ENCODE measurements around the gene LMNA. TPM values are rescaled to one million over a fixed set of nuclear protein-coding genes. Genes with fewer than 3 reads are reported as not detected.

LMNA gene
- polyA plus RNA-seq, 3 donors, result 16.5 to 45.5 (median 24.7) TPM

DNA sequence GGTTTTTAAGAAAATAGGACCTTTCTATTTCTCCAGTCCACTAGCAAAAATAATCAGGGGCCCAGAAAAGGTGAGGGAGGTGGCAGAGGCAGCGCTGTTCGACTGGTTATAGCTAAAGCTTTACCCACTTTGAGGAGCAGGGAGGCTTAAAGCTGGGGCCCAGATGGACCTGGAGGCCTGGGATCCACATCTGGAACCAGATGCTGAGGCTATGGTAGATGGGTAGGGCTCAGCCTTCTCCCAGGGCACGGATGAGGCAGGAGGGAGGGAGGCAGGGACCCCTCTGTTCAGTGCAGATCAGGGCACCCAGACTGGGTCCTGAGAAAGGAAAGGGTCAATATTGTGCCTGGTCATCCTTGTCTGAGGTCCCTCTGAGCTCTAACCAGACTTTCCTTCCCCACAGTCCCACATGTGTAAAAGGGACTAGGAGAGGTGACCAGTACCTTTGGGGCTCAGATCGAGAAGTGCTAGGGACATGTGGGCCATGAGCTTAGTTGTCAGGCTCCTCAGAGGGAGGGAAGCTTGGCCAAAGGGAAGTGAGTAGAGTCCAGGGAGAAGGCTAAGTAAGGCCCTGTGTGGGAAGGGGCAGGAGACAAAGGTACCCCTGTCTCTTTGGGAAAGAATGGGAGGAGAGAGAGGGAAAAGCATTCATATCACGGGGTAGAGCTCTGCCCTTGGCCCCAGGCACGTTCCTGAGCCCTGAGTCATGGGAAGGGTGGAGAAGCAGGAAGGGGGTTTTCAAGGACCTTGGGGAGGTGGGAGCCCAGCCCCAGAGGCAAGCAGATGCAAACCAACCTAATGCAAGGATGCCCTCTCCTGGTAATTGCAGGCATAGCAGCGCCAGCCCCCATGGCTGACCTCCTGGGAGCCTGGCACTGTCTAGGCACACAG, 15.4 kb downstream of the LMNA start:
- peaks cover 8% of the 10 kb centered on the region for H4K20me1 ChIP-seq (ENCODE audit: insufficient read depth, low read length)
- H3K27me3 Mint-ChIP-seq (ENCODE audit: low read depth in 3 of 3), result peaks cover 80 to 95% (median 93%) of the 10 kb centered on the region in 3 donors
- 52% methylated on average over 7 of the region's 7 CpGs for WGBS (ENCODE audit: insufficient coverage)
- peaks cover 51% of the 10 kb centered on the region for H3K4me1 Mint-ChIP-seq
- H3K4me1 ChIP-seq (ENCODE audit: control insufficient read depth in 1 of 2, insufficient read depth in 2 of 2, low read length in 2 of 2), result peaks cover 42 to 46% of the 10 kb centered on the region in 2 donors
- H2AFZ ChIP-seq (ENCODE audit: insufficient read depth, low read depth, low read length, poor library complexity, severe bottlenecking), result no peak overlapping the region
- no peaks in the 10 kb centered on the region for H3K36me3 ChIP-seq (replicated peaks in 1 of 2; ENCODE audit: control insufficient read depth in 1 of 2, insufficient read depth in 2 of 2, low read length in 2 of 2)
- intact Hi-C loops (cut with micrococcal nuclease), result loop anchor here (1.0 to 2.0 kb wide), 2 partner anchors 33 to 40 kb away; no protein-coding TSS in a partner anchor
- H3K9ac ChIP-seq (ENCODE audit: insufficient read depth, low read length, poor library complexity, severe bottlenecking), result no peak overlapping the region
- peaks cover 8 to 20% of the 10 kb centered on the region in 2 donors for H3K36me3 Mint-ChIP-seq
- no peaks in the 10 kb centered on the region for H3K79me2 ChIP-seq (ENCODE audit: insufficient read depth, low read length)
- peak overlapping the region in 1 of 2 donors; percentile 82 for H3K4me3 Mint-ChIP-seq
- no peak overlapping the region for H3K4me3 ChIP-seq (replicated peaks in 1 of 3; ENCODE audit: low read depth in 2 of 3, low read length in 3 of 3)
- TF ChIP-seq, protein P1, sequence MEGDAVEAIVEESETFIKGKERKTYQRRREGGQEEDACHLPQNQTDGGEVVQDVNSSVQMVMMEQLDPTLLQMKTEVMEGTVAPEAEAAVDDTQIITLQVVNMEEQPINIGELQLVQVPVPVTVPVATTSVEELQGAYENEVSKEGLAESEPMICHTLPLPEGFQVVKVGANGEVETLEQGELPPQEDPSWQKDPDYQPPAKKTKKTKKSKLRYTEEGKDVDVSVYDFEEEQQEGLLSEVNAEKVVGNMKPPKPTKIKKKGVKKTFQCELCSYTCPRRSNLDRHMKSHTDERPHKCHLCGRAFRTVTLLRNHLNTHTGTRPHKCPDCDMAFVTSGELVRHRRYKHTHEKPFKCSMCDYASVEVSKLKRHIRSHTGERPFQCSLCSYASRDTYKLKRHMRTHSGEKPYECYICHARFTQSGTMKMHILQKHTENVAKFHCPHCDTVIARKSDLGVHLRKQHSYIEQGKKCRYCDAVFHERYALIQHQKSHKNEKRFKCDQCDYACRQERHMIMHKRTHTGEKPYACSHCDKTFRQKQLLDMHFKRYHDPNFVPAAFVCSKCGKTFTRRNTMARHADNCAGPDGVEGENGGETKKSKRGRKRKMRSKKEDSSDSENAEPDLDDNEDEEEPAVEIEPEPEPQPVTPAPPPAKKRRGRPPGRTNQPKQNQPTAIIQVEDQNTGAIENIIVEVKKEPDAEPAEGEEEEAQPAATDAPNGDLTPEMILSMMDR (IDR thresholded peaks at IDR 0.05), result peak; percentile 97
- H3K27me3 ChIP-seq (ENCODE audit: control insufficient read depth in 2 of 2, insufficient read depth in 2 of 2, low read length in 2 of 2), result peaks cover 30 to 89% of the 10 kb centered on the region in 2 donors
- H3K27ac Mint-ChIP-seq, result peak overlapping the region in 6 of 7 donors; percentile 23 to 86 (median 78)
- no peak overlapping the region for H3K4me2 ChIP-seq (replicated peaks; ENCODE audit: extremely low read depth, low read length, poor library complexity, severe bottlenecking)
- peaks cover 0 to 4% of the 10 kb centered on the region in 2 donors for H3K9me3 ChIP-seq (replicated peaks in 1 of 2; ENCODE audit: control insufficient read depth in 1 of 2, insufficient read depth in 1 of 2, low read length in 2 of 2)
- DNase-seq, result peak; percentile 75 to 92 (median 86)
- no peak overlapping the region for H3K27ac ChIP-seq (ENCODE audit: low read depth in 1 of 2, low read length in 2 of 2)
- peaks cover 0 to 15% (median 3%) of the 10 kb centered on the region in 7 donors for H3K9me3 Mint-ChIP-seq

DNA sequence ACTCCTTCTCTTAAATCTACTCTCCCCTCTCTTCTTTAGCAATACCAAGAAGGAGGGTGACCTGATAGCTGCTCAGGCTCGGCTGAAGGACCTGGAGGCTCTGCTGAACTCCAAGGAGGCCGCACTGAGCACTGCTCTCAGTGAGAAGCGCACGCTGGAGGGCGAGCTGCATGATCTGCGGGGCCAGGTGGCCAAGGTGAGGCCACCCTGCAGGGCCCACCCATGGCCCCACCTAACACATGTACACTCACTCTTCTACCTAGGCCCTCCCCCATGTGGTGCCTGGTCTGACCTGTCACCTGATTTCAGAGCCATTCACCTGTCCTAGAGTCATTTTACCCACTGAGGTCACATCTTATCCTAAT, 16.0 kb downstream of the LMNA start:
- Mint-ChIP-seq H3K27ac (peak overlapping the region in 3 of 7 donors; percentile 2 to 85 (median 38)), H3K36me3 (peaks cover 7 to 16% of the 10 kb centered on the region in 2 donors), H3K27me3 (ENCODE audit: low read depth in 3 of 3) (peaks cover 78 to 95% (median 92%) of the 10 kb centered on the region in 3 donors), H3K4me3 (peak overlapping the region in 1 of 2 donors; percentile 72), H3K9me3 (peaks cover 0 to 12% (median 3%) of the 10 kb centered on the region in 7 donors), H3K4me1 (peaks cover 44% of the 10 kb centered on the region)
- Histone ChIP-seq H3K36me3 (replicated peaks in 1 of 2; ENCODE audit: control insufficient read depth in 1 of 2, insufficient read depth in 2 of 2, low read length in 2 of 2) (no peaks in the 10 kb centered on the region), H3K79me2 (ENCODE audit: insufficient read depth, low read length) (no peaks in the 10 kb centered on the region), H3K9ac (ENCODE audit: insufficient read depth, low read length, poor library complexity, severe bottlenecking) (no peak overlapping the region), H3K4me2 (replicated peaks; ENCODE audit: extremely low read depth, low read length, poor library complexity, severe bottlenecking) (no peak overlapping the region), H2AFZ (ENCODE audit: insufficient read depth, low read depth, low read length, poor library complexity, severe bottlenecking) (no peak overlapping the region), H4K20me1 (ENCODE audit: insufficient read depth, low read length) (peaks cover 8% of the 10 kb centered on the region), H3K4me1 (ENCODE audit: control insufficient read depth in 1 of 2, insufficient read depth in 2 of 2, low read length in 2 of 2) (peaks cover 37 to 40% of the 10 kb centered on the region in 2 donors), H3K4me3 (replicated peaks in 1 of 3; ENCODE audit: low read depth in 2 of 3, low read length in 3 of 3) (no peak overlapping the region), H3K9me3 (replicated peaks in 1 of 2; ENCODE audit: control insufficient read depth in 1 of 2, insufficient read depth in 1 of 2, low read length in 2 of 2) (peaks cover 0 to 4% of the 10 kb centered on the region in 2 donors), H3K27ac (ENCODE audit: low read depth in 1 of 2, low read length in 2 of 2) (no peak overlapping the region), H3K27me3 (ENCODE audit: control insufficient read depth in 2 of 2, insufficient read depth in 2 of 2, low read length in 2 of 2) (peaks cover 31 to 89% of the 10 kb centered on the region in 2 donors)
- WGBS (ENCODE audit: insufficient coverage), result 96% methylated on average over 4 of the region's 6 CpGs
- DNase-seq, result no peak
- TF ChIP-seq, protein P1 (IDR thresholded peaks at IDR 0.05), result peak; percentile 64
- intact Hi-C loops (cut with micrococcal nuclease), result loop anchor here (1.0 to 2.0 kb wide), 2 partner anchors 34 to 40 kb away; no protein-coding TSS in a partner anchor

Data from CD14-positive monocyte (primary cell).